ENCODE measurements around the gene ZNF470. TPM values are rescaled to one million over a fixed set of nuclear protein-coding genes. Genes with fewer than 3 reads are reported as not detected.

ZNF470 gene
- total and polyA plus RNA-seq, 9 of the 15 experiments (the other 6 are each of a cell fraction or from before 2014, with no cell fraction given) = 0.03 TPM; not detected in 8

- in situ Hi-C loops (cut with MboI) = no loop called here
- Histone ChIP-seq H3K9me3 (replicated peaks; ENCODE audit: control insufficient read depth, insufficient read depth, low read depth, low read length) (peaks cover 1% of the 10 kb centered on the region; the same call in 1 of the 2 replicates), H3K4me2 (ENCODE audit: insufficient read depth, low read length) (no peak overlapping the region), H3K9ac (ENCODE audit: insufficient read depth in 1 of 2, low read depth in 2 of 2, low read length in 2 of 2) (no peak overlapping the region), H3K79me2 (ENCODE audit: control insufficient read depth, insufficient read depth, low read length) (no peaks in the 10 kb centered on the region), H3K27me3 (ENCODE audit: control insufficient read depth in 2 of 2, insufficient read depth in 2 of 2, low read length in 2 of 2) (no peaks in the 10 kb centered on the region), H2AFZ (ENCODE audit: low read depth, low read length) (no peak overlapping the region), H3K4me3 (no peak overlapping the region), H4K20me1 (replicated peaks; ENCODE audit: control insufficient read depth, insufficient read depth, low read length) (no peaks in the 10 kb centered on the region), H3K9me1 (ENCODE audit: control insufficient read depth, insufficient read depth, low read length) (no peaks in the 10 kb centered on the region), H3K36me3 (ENCODE audit: control insufficient read depth, insufficient read depth, low read length) (no peaks in the 10 kb centered on the region), H3K27ac (ENCODE audit: extremely low read depth, low read depth, low read length) (no peak overlapping the region), H3K4me1 (replicated peaks in 1 of 2; ENCODE audit: control insufficient read depth in 2 of 2, insufficient read depth in 2 of 2, low read length in 2 of 2) (no peaks in the 10 kb centered on the region)
- 0% methylated on average over 1 of the region's 1 CpG for WGBS (ENCODE audit: insufficient coverage, low coverage, missing lambda C conversion rate)
- FAIRE-seq (no peak), ATAC-seq (no peak), DNase-seq (ENCODE audit: extremely low read depth in 1 of 4, low spot score in 3 of 4) (no peak)
- POLR2A ChIA-PET = no interaction called here
- BruUV-seq (replicated peaks) = no TSS peak
- CTCF ChIA-PET (ENCODE audit: low intra/inter-chr PET ratio) = no interaction called here
- intact Hi-C loops (cut with micrococcal nuclease) = no loop called here
- no peak for TF ChIP-seq DDX20 (tag; IDR thresholded peaks at IDR 0.05; ENCODE audit: low read depth)
- no peak for TF ChIP-seq LEF1 (IDR thresholded peaks at IDR 0.05)
- TF ChIP-seq NFYB (IDR thresholded peaks at IDR 0.05; ENCODE audit: extremely low read depth, insufficient read length) = no peak
- TF ChIP-seq TFE3 (CRISPR knock-in tag; IDR thresholded peaks at IDR 0.05) = no peak
- TF ChIP-seq RFX7 (CRISPR knock-in tag; IDR thresholded peaks at IDR 0.05) = no peak
- TF ChIP-seq, protein P1, sequence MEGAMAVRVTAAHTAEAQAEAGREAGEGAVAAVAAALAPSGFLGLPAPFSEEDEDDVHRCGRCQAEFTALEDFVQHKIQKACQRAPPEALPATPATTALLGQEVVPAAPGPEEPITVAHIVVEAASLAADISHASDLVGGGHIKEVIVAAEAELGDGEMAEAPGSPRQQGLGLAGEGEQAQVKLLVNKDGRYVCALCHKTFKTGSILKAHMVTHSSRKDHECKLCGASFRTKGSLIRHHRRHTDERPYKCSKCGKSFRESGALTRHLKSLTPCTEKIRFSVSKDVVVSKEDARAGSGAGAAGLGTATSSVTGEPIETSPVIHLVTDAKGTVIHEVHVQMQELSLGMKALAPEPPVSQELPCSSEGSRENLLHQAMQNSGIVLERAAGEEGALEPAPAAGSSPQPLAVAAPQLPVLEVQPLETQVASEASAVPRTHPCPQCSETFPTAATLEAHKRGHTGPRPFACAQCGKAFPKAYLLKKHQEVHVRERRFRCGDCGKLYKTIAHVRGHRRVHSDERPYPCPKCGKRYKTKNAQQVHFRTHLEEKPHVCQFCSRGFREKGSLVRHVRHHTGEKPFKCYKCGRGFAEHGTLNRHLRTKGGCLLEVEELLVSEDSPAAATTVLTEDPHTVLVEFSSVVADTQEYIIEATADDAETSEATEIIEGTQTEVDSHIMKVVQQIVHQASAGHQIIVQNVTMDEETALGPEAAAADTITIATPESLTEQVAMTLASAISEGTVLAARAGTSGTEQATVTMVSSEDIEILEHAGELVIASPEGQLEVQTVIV (CRISPR knock-in tag; IDR thresholded peaks at IDR 0.05; ENCODE audit: borderline replicate concordance) = no peak
- TF ChIP-seq, protein P2, sequence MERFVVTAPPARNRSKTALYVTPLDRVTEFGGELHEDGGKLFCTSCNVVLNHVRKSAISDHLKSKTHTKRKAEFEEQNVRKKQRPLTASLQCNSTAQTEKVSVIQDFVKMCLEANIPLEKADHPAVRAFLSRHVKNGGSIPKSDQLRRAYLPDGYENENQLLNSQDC (CRISPR knock-in tag; IDR thresholded peaks at IDR 0.05) = no peak
- no peak for TF ChIP-seq CEBPG (CRISPR knock-in tag; IDR thresholded peaks at IDR 0.05)
- TF ChIP-seq CEBPG (tag; conservative IDR thresholded peaks at IDR 0.05 in 1 of 2, IDR thresholded peaks at IDR 0.05 in 1 of 2) = no peak
- TF ChIP-seq BRD9 (IDR thresholded peaks at IDR 0.05; ENCODE audit: low read depth, partially characterized antibody) = no peak
- TF ChIP-seq HEY1 (CRISPR knock-in tag; IDR thresholded peaks at IDR 0.05; ENCODE audit: borderline replicate concordance) = no peak
- TF ChIP-seq ZNF408 (CRISPR knock-in tag; IDR thresholded peaks at IDR 0.05; ENCODE audit: low read depth) = no peak
- TF ChIP-seq, protein P3, sequence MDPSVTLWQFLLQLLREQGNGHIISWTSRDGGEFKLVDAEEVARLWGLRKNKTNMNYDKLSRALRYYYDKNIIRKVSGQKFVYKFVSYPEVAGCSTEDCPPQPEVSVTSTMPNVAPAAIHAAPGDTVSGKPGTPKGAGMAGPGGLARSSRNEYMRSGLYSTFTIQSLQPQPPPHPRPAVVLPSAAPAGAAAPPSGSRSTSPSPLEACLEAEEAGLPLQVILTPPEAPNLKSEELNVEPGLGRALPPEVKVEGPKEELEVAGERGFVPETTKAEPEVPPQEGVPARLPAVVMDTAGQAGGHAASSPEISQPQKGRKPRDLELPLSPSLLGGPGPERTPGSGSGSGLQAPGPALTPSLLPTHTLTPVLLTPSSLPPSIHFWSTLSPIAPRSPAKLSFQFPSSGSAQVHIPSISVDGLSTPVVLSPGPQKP (CRISPR knock-in tag; IDR thresholded peaks at IDR 0.05) = no peak
- no peak for TF ChIP-seq SMARCB1 (IDR thresholded peaks at IDR 0.05; ENCODE audit: insufficient read length, low read depth)
- no peak for TF ChIP-seq GATAD2A (IDR thresholded peaks at IDR 0.05)
Measured at GRCh38 chr19:56633021-56633420, 65.8 kb downstream of the ZNF470 start.

All from K562 (cell line).